Mammary epithelial cell (primary cell): ENCODE measurements around the gene YIF1A.

Source experiments
- CTCF ChIP-seq, 2 donors: IDR thresholded peaks in 1 of 2; conservative IDR thresholded peaks in 1 of 2; 2 replicates each; pipeline ENCODE4 v1.5.1; 2011 to 2012; ENCODE audit warnings: inconsistent platforms in 2 of 2, low read length in 2 of 2, mild to moderate bottlenecking in 2 of 2, control low read depth in 1 of 2, low read depth in 1 of 2; ENCODE audit not compliant: insufficient read depth in 1 of 2; ENCODE audit errors: extremely low read depth in 1 of 2
- EZH2 ChIP-seq: IDR thresholded peaks from 2 replicates; pipeline ENCODE4 v1.6.1; 2012; ENCODE audit warnings: low read length, inconsistent platforms, borderline replicate concordance

GRCh38 chr11:66288671-66289547 lies at the start of gene YIF1A:
- TF ChIP-seq CTCF (conservative IDR thresholded peaks at IDR 0.05 in 1 of 2, IDR thresholded peaks at IDR 0.05 in 1 of 2; ENCODE audit: extremely low read depth in 1 of 2, insufficient read depth in 1 of 2, low read depth in 1 of 2, low read length in 2 of 2) (no peak), EZH2 (no peak)
